SU-DHL-6 (cell line): Measurements from ENCODE around the gene IMMT.

Source experiments
- H2AFZ ChIP-seq: fragments of 200-600 bp; sonication (generic); 2 replicates; pipeline ENCODE4 v1.6.1; 2014; ENCODE audit warnings: low read depth, mild to moderate bottlenecking, moderate library complexity, mixed read lengths, antibody characterized with exemption, low read length; ENCODE audit not compliant: severe bottlenecking
- H3F3A ChIP-seq: fragments of 200-600 bp; shearing (Covaris generic); 2 replicates; pipeline ENCODE4 v1.6.0; 2016; ENCODE audit warnings: antibody characterized with exemption, mild to moderate bottlenecking; ENCODE audit not compliant: insufficient read depth
- H3K27ac ChIP-seq: fragments of 200-600 bp; sonication (generic); 2 replicates; pipeline ENCODE4 v1.5.1; 2016; ENCODE audit warnings: low read depth, mild to moderate bottlenecking, low read length, moderate library complexity, mixed read lengths
- H3K27me3 ChIP-seq: fragments of 200-600 bp; sonication (generic), shearing (Covaris generic); 2 replicates; pipeline ENCODE4 v1.6.0; 2014; ENCODE audit warnings: mild to moderate bottlenecking, low read length
- H3K36me3 ChIP-seq: fragments of 200-600 bp; sonication (generic); 2 replicates; pipeline ENCODE4 v1.6.1; 2014; ENCODE audit warnings: mild to moderate bottlenecking, low read length, mixed read lengths
- H3K4me2 ChIP-seq: fragments of 300-600, 200-600 bp; shearing (Covaris generic), sonication (generic); 2 replicates; pipeline ENCODE4 v1.6.0; 2014; ENCODE audit warnings: low read length, low read depth, mild to moderate bottlenecking; ENCODE audit not compliant: poor library complexity, severe bottlenecking
- H3K4me3 ChIP-seq: fragments of 200-600 bp; sonication (generic); 2 replicates; pipeline ENCODE4 v1.5.1; 2014; ENCODE audit warnings: antibody characterized with exemption, low read length, mild to moderate bottlenecking, mixed read lengths; ENCODE audit not compliant: insufficient read depth, poor library complexity, severe bottlenecking
- H3K79me2 ChIP-seq: fragments of 200-600 bp; sonication (generic); 2 replicates; pipeline ENCODE4 v1.6.1; 2014; ENCODE audit warnings: mild to moderate bottlenecking, low read length, moderate library complexity; ENCODE audit not compliant: insufficient read depth
- H3K9ac ChIP-seq: fragments of 200-600 bp; sonication (generic); 2 replicates; pipeline ENCODE4 v1.7.0; 2014; ENCODE audit warnings: mild to moderate bottlenecking, low read length
- H3K9me2 ChIP-seq: fragments of 200-600 bp; sonication (generic); replicated peaks from 2 replicates; pipeline ENCODE4 v1.6.1; 2014; ENCODE audit warnings: low read length; ENCODE audit not compliant: insufficient read depth
- H3K9me3 ChIP-seq: fragments of 200-600 bp; sonication (generic); 2 replicates; pipeline ENCODE4 v1.6.1; 2014; ENCODE audit warnings: low read length, mixed read lengths; ENCODE audit not compliant: insufficient read depth
- H4K20me1 ChIP-seq: fragments of 200-600 bp; sonication (generic); 2 replicates; pipeline ENCODE4 v1.6.1; 2014; ENCODE audit warnings: low read depth, mild to moderate bottlenecking, antibody characterized with exemption, low read length, moderate library complexity, mixed read lengths
- EZH2phosphoT487 ChIP-seq: fragments of 200-600 bp; sonication (generic), shearing (Covaris generic); conservative IDR thresholded peaks from 2 replicates; pipeline ENCODE4 v1.6.1; 2018; ENCODE audit warnings: mild to moderate bottlenecking, antibody characterized with exemption, low read length, moderate library complexity, mixed read lengths
- TF ChIP-seq, protein P1 (sequence below): fragments of 200-600 bp; sonication (generic); IDR thresholded peaks from one replicate; pipeline ENCODE4 v1.5.1; 2017; ENCODE audit warnings: antibody characterized with exemption, mild to moderate bottlenecking, low read length, moderate library complexity; ENCODE audit not compliant: insufficient read depth, poor library complexity, severe bottlenecking

The IMMT gene

DNA sequence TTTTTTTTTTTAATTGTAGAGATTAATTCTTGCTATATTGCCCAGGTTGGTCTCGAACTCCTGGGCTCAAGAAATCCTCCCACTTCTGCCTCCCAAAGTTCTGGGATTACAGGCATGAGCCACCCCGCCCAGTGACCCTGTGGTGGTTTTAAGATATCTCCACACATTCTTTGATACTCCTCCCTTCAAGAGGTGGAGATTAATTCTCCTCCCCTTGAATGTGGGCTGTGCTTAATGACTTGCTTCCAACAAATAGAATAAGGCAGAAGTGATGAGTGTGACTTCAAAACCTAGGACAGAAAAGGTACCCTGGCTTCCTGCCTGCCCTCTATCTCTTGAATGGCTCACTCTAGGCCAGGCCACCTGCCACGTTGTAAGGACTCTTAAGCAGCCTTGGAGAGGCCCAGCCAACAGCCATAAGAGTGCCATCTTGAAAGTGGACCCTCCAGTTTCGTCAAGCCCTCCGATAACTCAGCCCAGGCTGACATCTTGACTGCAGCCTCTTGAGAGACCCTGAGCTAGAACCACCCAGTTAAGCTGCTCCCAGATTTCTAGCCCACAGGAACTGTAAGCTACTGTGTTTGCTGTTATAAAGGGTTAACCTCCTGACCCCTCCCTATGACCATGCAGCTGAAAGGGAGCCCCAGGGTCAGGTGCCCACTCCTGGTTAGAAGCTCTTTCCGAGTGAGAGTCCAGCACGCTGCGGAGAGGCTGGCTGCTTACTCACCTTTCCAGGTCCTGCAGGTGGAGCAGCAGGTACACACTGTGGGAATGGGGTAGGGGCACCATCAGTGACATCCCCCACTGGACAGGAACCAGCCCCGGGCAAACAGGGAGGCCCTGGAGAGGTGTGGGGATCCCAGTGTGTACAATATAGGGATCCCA is 31.6 kb upstream of the IMMT start:
- H3K4me3 ChIP-seq: no peak overlapping the region
- no peaks in the 10 kb centered on the region for H3K79me2 ChIP-seq
- no peaks in the 10 kb centered on the region for H3K9me2 ChIP-seq
- no peaks in the 10 kb centered on the region for H3K9me3 ChIP-seq
- H3F3A ChIP-seq: no peaks in the 10 kb centered on the region
- H3K27ac ChIP-seq: no peak overlapping the region
- H3K27me3 ChIP-seq: no peaks in the 10 kb centered on the region
- TF ChIP-seq, protein P1, sequence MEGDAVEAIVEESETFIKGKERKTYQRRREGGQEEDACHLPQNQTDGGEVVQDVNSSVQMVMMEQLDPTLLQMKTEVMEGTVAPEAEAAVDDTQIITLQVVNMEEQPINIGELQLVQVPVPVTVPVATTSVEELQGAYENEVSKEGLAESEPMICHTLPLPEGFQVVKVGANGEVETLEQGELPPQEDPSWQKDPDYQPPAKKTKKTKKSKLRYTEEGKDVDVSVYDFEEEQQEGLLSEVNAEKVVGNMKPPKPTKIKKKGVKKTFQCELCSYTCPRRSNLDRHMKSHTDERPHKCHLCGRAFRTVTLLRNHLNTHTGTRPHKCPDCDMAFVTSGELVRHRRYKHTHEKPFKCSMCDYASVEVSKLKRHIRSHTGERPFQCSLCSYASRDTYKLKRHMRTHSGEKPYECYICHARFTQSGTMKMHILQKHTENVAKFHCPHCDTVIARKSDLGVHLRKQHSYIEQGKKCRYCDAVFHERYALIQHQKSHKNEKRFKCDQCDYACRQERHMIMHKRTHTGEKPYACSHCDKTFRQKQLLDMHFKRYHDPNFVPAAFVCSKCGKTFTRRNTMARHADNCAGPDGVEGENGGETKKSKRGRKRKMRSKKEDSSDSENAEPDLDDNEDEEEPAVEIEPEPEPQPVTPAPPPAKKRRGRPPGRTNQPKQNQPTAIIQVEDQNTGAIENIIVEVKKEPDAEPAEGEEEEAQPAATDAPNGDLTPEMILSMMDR: no peak
- TF ChIP-seq EZH2phosphoT487: no peak
- no peak overlapping the region for H3K4me2 ChIP-seq
- H2AFZ ChIP-seq: no peak overlapping the region
- H4K20me1 ChIP-seq: no peaks in the 10 kb centered on the region
- H3K36me3 ChIP-seq: no peaks in the 10 kb centered on the region
- no peak overlapping the region for H3K9ac ChIP-seq

DNA sequence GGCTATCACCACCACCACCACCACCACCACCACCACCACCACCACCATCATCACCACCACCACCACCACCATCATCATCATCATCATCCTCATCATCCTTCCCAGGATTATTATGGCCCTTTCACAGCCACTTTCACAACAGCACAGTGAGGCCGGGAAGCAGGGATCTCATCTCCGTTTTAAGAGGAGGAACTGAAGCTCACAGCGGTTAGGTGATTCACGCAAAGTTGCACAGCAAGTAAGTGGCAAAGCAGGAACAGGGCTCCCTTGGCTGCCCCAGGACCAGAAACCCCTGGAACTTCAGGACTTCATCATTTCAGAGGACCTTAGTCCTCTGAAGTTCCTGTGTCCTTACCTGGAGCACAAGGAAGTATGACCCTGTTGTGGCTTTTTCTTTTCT is 30.8 kb upstream of the IMMT start:
- H3K27me3 ChIP-seq: no peaks in the 10 kb centered on the region
- H3K79me2 ChIP-seq: no peaks in the 10 kb centered on the region
- no peaks in the 10 kb centered on the region for H3K9me3 ChIP-seq
- TF ChIP-seq EZH2phosphoT487: no peak
- TF ChIP-seq, protein P1: no peak
- H3K4me3 ChIP-seq: no peak overlapping the region
- no peak overlapping the region for H3K4me2 ChIP-seq
- H4K20me1 ChIP-seq: no peaks in the 10 kb centered on the region
- no peaks in the 10 kb centered on the region for H3K9me2 ChIP-seq
- no peaks in the 10 kb centered on the region for H3K36me3 ChIP-seq
- no peak overlapping the region for H3K27ac ChIP-seq
- H2AFZ ChIP-seq: no peak overlapping the region
- H3F3A ChIP-seq: no peaks in the 10 kb centered on the region
- no peak overlapping the region for H3K9ac ChIP-seq

DNA sequence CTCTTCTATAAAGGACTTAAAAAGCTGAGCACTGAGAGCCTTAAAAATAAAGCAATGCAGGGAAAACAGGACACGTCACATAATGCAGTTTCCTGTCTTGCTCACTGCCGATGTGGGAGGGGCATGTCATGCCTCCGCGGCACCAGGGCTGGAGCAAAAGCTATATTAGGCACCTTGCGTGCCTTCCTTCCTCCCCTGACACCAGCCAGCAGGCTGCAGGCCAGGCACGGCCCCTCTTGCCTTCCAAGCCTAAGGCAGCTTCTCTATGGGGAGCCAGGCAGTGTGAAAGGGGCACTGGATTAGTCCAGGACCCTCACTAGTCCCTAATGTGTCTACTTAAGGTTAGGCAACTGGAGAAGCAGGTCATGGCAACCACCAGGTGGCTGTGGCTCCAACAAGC is 30.3 kb upstream of the IMMT start:
- no peak overlapping the region for H2AFZ ChIP-seq
- H3K36me3 ChIP-seq: no peaks in the 10 kb centered on the region
- peak overlapping the region; percentile 17 for H3K4me2 ChIP-seq
- H3K9ac ChIP-seq: no peak overlapping the region
- H3K4me3 ChIP-seq: no peak overlapping the region
- no peak overlapping the region for H3K27ac ChIP-seq
- no peaks in the 10 kb centered on the region for H4K20me1 ChIP-seq
- no peaks in the 10 kb centered on the region for H3K27me3 ChIP-seq
- H3K79me2 ChIP-seq: no peaks in the 10 kb centered on the region
- H3F3A ChIP-seq: no peaks in the 10 kb centered on the region
- H3K9me3 ChIP-seq: no peaks in the 10 kb centered on the region
- no peak for TF ChIP-seq EZH2phosphoT487
- TF ChIP-seq, protein P1: no peak
- H3K9me2 ChIP-seq: no peaks in the 10 kb centered on the region
